GM12864 (cell line): ENCODE results near the gene AMER2.

Experiments used
- DNase-seq: peaks from one replicate; pipeline ENCODE4 v3.0.0-alpha.2; 2011; ENCODE audit warnings: low read depth
- H3K4me3 ChIP-seq: 2 replicates; pipeline ENCODE4 v1.5.1; 2011; ENCODE audit warnings: mild to moderate bottlenecking, low read depth, low read length, control low read depth
- TF ChIP-seq, protein P1 (sequence below): IDR thresholded peaks from 2 replicates; pipeline ENCODE4 v1.5.1; 2011; ENCODE audit warnings: low read depth, mild to moderate bottlenecking, moderate library complexity, low read length, control low read depth, inconsistent platforms; ENCODE audit errors: missing control alignments

AMER2 gene

DNA sequence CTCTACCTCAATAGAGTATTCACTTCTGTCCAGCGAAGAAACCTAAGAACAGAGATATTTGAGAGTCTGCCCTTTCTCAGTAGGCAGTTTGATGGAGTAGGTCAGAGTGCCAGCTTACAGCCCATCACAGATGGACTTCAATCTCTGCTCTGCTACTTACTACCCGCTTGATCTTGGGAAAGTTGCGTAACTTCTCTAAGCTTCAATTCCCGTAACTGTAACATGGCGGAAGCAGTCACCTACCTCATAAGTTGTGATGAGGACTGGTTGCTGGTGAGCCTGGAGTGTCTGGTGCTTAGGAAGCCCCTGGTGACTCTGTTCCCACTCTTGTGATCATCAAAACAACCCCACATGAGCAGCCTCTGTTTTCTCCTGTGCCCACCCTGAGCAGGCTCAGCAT is 31.0 kb downstream of the AMER2 start:
- TF ChIP-seq, protein P1, sequence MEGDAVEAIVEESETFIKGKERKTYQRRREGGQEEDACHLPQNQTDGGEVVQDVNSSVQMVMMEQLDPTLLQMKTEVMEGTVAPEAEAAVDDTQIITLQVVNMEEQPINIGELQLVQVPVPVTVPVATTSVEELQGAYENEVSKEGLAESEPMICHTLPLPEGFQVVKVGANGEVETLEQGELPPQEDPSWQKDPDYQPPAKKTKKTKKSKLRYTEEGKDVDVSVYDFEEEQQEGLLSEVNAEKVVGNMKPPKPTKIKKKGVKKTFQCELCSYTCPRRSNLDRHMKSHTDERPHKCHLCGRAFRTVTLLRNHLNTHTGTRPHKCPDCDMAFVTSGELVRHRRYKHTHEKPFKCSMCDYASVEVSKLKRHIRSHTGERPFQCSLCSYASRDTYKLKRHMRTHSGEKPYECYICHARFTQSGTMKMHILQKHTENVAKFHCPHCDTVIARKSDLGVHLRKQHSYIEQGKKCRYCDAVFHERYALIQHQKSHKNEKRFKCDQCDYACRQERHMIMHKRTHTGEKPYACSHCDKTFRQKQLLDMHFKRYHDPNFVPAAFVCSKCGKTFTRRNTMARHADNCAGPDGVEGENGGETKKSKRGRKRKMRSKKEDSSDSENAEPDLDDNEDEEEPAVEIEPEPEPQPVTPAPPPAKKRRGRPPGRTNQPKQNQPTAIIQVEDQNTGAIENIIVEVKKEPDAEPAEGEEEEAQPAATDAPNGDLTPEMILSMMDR, result no peak
- H3K4me3 ChIP-seq, result no peak overlapping the region
- DNase-seq, result no peak

DNA sequence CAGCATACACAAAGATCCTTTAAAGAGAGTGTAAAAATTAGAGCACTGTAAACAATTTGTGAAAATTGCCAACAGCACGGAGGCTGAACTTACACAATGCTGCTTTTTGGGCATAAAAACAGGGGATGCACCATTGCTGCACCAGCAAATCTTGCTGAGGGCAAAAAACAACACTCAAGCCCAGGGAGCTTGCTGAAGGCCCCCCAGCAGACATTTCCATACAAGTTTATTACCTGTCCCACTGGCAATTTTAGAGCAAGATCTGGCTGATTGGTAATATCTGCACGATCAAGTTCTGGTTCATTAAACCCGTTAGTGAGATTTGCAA is 34.3 kb downstream of the AMER2 start:
- TF ChIP-seq, protein P1, result no peak
- no peak for DNase-seq
- no peak overlapping the region for H3K4me3 ChIP-seq

DNA sequence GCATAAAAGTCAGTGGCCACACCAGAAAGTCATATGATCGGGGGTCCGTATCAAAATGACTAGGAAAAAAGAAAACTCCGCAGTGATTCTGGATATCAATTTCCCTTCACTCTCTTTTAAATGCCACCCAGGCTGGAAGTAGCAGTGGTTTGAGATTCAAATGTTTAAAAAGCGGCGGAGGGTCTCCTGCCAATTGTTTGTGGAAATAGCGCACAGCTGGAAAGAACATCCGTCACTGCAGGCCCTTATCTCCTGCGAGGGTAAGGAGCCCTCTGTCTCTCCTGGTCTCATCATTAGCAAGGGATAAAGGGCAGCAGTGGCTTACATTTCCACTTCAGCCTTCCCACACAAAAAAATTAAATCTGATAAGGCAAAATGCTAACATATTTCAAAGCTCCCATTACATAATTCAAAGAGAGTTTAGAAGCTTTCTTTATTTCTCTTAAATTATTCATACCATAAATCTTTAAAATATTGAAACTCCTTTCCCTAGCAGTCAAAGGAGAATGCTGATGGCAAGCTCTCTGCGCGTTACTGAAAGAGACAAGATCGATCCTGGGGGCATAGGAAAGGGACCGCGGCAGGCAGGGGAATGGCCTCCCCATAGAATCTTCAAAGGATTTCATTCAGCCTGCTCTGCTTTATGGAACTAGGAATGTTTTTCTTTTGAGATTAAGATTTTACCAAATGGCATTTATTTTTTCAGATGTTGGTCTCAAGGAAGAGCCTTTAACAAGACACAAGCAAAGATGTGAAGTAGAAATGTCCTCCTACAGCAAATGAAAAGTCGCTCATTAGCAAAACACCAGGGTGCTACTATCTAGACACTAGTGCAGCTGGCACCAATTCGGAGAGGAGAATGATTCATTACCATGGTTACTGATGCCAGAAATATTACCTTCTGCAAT is 35.0 kb downstream of the AMER2 start:
- TF ChIP-seq, protein P1, result no peak
- DNase-seq, result no peak
- H3K4me3 ChIP-seq, result no peak overlapping the region

DNA sequence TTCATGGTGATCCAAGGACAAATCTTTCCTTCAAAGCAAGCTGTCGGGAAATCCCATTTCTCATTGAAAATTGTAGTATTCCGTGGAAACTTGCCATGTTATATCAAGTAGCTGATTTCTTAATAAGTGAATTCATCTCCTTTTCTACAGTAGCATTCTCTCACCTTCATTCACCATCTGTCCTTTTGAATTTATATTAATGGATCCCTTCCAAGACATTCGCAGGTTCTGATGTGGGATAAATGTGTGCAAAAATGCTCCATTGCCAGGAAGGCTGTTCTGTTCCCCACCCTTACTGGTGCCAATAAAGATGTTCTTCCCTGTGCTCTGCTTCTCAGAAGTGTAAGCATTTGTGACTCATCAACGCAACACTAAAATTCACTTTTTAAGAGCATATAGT is 36.2 kb downstream of the AMER2 start:
- TF ChIP-seq, protein P1, result no peak
- H3K4me3 ChIP-seq, result no peak overlapping the region
- no peak for DNase-seq

DNA sequence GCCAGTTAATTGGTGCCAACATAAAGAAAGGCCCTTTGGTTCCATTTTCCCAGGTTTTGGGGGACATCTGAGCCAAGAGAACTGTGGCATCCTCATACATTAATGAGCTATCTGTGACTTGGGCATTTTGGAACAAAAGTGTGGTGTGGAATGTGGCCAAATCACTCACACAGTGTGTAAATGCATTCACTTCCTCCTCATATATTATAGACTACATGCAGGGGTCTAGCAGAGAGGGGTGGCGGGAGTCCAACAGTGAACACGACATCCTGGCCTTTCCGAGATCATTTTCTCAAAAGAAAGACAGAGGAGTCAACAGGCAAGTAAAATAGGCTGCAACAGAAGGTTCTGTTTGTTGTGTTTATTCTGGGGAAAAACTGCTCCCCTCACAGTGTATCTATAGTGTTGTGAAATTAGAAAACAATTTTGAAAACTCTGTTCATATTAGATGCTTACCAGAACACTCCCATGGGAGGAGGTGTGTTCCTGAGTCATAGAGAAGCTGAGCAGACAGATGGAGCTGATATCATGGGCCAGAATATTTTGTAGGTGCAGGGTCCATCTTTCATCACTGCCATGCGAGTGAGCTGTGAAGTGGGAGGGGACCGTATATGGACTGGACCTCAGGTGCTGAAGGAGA is 39.2 kb downstream of the AMER2 start:
- TF ChIP-seq, protein P1, result no peak
- no peak overlapping the region for H3K4me3 ChIP-seq
- DNase-seq, result no peak

DNA sequence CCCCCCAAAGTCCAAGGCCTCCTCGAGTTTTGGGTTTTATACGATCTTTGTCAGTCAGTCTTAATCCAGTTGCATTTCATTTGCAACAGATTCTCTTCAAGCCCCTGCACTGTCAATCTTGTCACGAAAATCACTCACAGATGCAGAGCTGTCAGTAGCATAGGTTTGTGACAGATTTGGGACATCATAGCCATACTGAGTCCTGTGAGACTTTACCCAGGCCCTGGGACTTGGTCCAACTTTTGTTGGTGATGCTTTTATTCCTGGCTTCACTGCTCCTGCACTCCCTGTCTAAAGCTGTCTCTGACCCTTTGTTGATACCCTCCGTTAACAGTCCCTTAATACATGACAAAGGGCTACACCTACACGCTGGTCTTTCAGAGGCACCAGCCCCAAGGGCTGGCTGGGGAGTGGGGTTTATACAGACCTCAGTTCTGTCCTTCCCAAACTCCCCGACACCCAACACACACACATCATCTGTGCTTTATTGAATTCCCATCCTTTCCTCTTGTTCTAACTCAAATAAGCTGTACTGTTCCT is 40.1 kb downstream of the AMER2 start:
- DNase-seq, result no peak
- no peak overlapping the region for H3K4me3 ChIP-seq
- TF ChIP-seq, protein P1, result no peak
